ENCODE results near the gene ARVCF.

ARVCF gene

DNA sequence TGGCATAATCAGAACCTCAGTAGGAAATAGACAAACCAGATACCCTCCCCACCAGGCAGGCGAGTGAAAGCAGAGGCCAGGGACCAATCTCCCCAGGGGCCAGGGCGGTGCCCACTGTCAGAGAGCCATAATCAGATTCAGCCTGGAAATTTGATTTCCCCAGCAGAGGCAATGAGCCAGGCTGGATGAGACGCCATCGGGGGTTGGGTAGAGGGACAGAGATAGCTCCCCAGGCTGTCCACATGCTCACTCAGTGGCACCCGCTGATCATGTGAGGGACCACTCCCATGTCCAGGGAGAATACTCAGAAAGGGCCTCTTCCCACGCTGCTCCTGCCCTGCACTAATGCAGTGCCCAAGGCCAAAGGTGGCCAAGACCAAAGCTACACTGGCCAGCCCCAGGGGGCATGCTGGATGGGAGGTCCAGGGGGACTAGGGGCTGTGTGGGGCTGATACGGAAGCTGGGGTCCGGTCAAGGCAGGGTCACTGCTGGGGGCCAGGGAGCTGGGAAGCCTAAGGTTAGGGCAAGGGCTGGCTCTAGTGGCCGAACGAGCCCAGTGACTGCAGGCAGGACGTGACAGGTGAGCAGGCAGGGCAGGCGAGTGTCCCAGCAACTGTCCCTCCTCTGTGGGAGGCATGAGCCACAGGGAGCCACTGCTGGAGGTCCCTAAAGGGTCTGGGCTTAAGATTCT, 19.8 kb downstream of the ARVCF start:
- no peak overlapping the region for H3K4me2 ChIP-seq (ENCODE audit: low read length)
- H4K91ac ChIP-seq (ENCODE audit: low read depth, low read length) = no peak overlapping the region
- H2BK120ac ChIP-seq (ENCODE audit: insufficient read depth, low read length, poor library complexity) = no peak overlapping the region
- no peak overlapping the region for H3K4me3 ChIP-seq (ENCODE audit: low read depth, low read length)
- no peak overlapping the region for H3K18ac ChIP-seq (ENCODE audit: low read length)
- no peak overlapping the region for H3K4ac ChIP-seq (ENCODE audit: low read depth, low read length)
- no peak overlapping the region for H4K8ac ChIP-seq (ENCODE audit: low read depth, low read length)
- H3K36me3 ChIP-seq (ENCODE audit: control insufficient read depth in 1 of 2, insufficient read depth in 2 of 2, low read length in 2 of 2) = no peaks in the 10 kb centered on the region
- H3K9me3 ChIP-seq (ENCODE audit: insufficient read depth, low read depth, low read length) = peaks cover 2% of the 10 kb centered on the region
- no peak overlapping the region for H2AK5ac ChIP-seq (ENCODE audit: low read length)
- no peak overlapping the region for H3K14ac ChIP-seq (ENCODE audit: low read length)
- no peak overlapping the region for H4K12ac ChIP-seq (ENCODE audit: low read depth, low read length)
- no peak overlapping the region for H3K27ac ChIP-seq (ENCODE audit: low read depth, low read length)
- H3K9ac ChIP-seq (ENCODE audit: low read length) = no peak overlapping the region
- no peak overlapping the region for H2AFZ ChIP-seq (ENCODE audit: insufficient read depth, low read length, poor library complexity)
- no peak overlapping the region for H2BK12ac ChIP-seq (ENCODE audit: low read length)
- H3K4me1 ChIP-seq (ENCODE audit: control insufficient read depth in 1 of 2, insufficient read depth in 2 of 2, low read length in 2 of 2) = peaks cover 0 to 2% of the 10 kb centered on the region in 2 experiments
- WGBS (ENCODE audit: extremely low coverage, insufficient coverage, insufficient read length) = no CpG with 5 or more reads among the region's 12 CpGs
- H3K79me1 ChIP-seq (ENCODE audit: low read length) = no peaks in the 10 kb centered on the region
- DNase-seq = no peak
- no peaks in the 10 kb centered on the region for H3K27me3 ChIP-seq (ENCODE audit: insufficient read depth, low read length)
- no peaks in the 10 kb centered on the region for H3K79me2 ChIP-seq (ENCODE audit: control insufficient read depth, insufficient read depth, low read length, poor library complexity)
- H3K23ac ChIP-seq (ENCODE audit: low read length) = no peak overlapping the region
- H2BK5ac ChIP-seq (ENCODE audit: low read depth, low read length, poor library complexity) = no peak overlapping the region

DNA sequence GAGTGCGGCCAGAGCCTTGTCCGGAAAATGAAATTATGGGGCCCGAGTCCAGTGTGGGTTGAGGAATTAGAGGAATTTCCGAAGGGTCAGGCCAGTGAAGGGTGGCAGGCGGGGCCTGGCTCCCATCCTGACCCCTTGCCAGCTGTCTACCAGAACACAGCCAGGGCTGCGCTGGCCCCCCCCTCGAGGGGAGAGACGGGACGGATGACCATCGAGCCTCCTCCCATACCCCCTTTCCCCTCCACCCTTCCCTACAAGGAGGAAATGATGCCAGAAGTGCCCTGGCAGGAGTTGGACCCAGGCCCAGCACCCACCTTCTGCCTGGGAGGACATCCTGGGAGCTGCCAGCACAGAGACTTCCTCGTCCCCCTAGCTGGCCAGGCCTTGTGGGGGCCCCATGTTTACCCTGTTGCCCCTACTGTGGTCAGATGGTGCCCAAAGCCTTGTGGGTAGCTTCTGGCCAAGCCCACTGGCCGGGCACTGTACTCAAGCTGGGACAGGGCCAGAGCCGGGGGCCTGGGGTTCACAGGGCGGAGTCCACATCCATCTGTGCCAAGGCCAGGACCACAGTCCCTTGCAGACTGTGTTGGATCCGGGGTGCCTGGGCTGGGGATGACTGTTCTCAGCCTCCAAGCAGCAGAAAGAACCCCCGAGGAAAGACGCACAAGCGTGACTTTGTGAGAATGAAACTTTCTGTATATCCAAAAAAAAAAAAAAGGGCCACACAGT, 20.8 kb downstream of the ARVCF start:
- Histone ChIP-seq H3K23ac (ENCODE audit: low read length) (no peak overlapping the region), H2BK5ac (ENCODE audit: low read depth, low read length, poor library complexity) (no peak overlapping the region), H3K4me2 (ENCODE audit: low read length) (no peak overlapping the region), H2AFZ (ENCODE audit: insufficient read depth, low read length, poor library complexity) (no peak overlapping the region), H3K4me3 (ENCODE audit: low read depth, low read length) (no peak overlapping the region), H2BK120ac (ENCODE audit: insufficient read depth, low read length, poor library complexity) (no peak overlapping the region), H3K79me2 (ENCODE audit: control insufficient read depth, insufficient read depth, low read length, poor library complexity) (no peaks in the 10 kb centered on the region), H4K91ac (ENCODE audit: low read depth, low read length) (no peak overlapping the region), H3K4ac (ENCODE audit: low read depth, low read length) (no peak overlapping the region), H3K9me3 (ENCODE audit: insufficient read depth, low read depth, low read length) (peaks cover 2% of the 10 kb centered on the region), H3K27ac (ENCODE audit: low read depth, low read length) (no peak overlapping the region), H3K18ac (ENCODE audit: low read length) (no peak overlapping the region), H3K36me3 (ENCODE audit: control insufficient read depth in 1 of 2, insufficient read depth in 2 of 2, low read length in 2 of 2) (no peaks in the 10 kb centered on the region), H2BK12ac (ENCODE audit: low read length) (no peak overlapping the region), H3K9ac (ENCODE audit: low read length) (no peak overlapping the region), H3K79me1 (ENCODE audit: low read length) (no peaks in the 10 kb centered on the region), H3K27me3 (ENCODE audit: insufficient read depth, low read length) (no peaks in the 10 kb centered on the region), H3K14ac (ENCODE audit: low read length) (no peak overlapping the region), H3K4me1 (ENCODE audit: control insufficient read depth in 1 of 2, insufficient read depth in 2 of 2, low read length in 2 of 2) (peaks cover 0 to 2% of the 10 kb centered on the region in 2 experiments), H2AK5ac (ENCODE audit: low read length) (no peak overlapping the region), H4K12ac (ENCODE audit: low read depth, low read length) (no peak overlapping the region), H4K8ac (ENCODE audit: low read depth, low read length) (no peak overlapping the region)
- no peak for DNase-seq
- no CpG with 5 or more reads among the region's 18 CpGs for WGBS (ENCODE audit: extremely low coverage, insufficient coverage, insufficient read length)

DNA sequence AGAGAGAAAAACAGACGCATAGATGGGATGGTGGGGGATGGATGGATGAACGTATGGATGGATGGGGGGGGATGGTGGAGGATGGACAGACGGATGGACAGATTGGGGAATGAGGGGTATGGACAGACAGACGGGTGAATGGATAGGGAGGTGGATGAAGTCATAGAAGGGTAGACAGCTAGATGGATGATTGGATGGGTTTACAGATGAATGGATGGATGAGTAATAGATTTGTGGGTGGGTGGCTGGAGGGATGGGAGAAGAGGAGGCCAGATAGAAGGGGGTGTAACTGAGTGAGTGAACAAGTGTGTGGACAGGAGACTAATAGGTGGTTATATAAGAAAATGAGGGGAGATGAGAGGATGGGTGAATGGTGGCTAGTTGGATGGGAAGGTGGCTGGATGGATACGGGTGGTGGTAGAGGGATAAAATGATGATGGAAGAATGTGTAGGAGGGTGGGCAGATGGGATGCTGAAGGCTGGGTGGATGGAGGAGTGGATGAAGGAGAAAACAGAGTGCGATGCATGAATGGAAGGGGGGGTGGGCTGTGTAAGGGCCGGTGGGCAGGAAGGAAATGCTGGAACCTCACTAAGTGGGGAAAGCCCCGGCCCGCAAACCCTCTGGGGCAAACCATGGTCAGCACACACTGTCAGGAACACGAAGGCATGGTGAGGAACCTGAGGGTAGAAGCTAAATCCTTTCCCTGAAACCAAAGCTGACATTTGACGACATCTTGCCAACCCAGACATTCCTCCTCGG, 21.6 kb downstream of the ARVCF start:
- Histone ChIP-seq H3K23ac (ENCODE audit: low read length) (no peak overlapping the region), H3K18ac (ENCODE audit: low read length) (no peak overlapping the region), H3K36me3 (ENCODE audit: control insufficient read depth in 1 of 2, insufficient read depth in 2 of 2, low read length in 2 of 2) (no peaks in the 10 kb centered on the region), H3K9me3 (ENCODE audit: insufficient read depth, low read depth, low read length) (peaks cover 2% of the 10 kb centered on the region), H4K8ac (ENCODE audit: low read depth, low read length) (no peak overlapping the region), H3K79me1 (ENCODE audit: low read length) (no peaks in the 10 kb centered on the region), H3K79me2 (ENCODE audit: control insufficient read depth, insufficient read depth, low read length, poor library complexity) (no peaks in the 10 kb centered on the region), H3K4me3 (ENCODE audit: low read depth, low read length) (peak overlapping the region; percentile 62), H4K12ac (ENCODE audit: low read depth, low read length) (no peak overlapping the region), H3K4me2 (ENCODE audit: low read length) (no peak overlapping the region), H2BK12ac (ENCODE audit: low read length) (no peak overlapping the region), H3K14ac (ENCODE audit: low read length) (no peak overlapping the region), H3K9ac (ENCODE audit: low read length) (no peak overlapping the region), H3K27ac (ENCODE audit: low read depth, low read length) (no peak overlapping the region), H3K4me1 (ENCODE audit: control insufficient read depth in 1 of 2, insufficient read depth in 2 of 2, low read length in 2 of 2) (peaks cover 0 to 2% of the 10 kb centered on the region in 2 experiments), H3K27me3 (ENCODE audit: insufficient read depth, low read length) (no peaks in the 10 kb centered on the region), H2AK5ac (ENCODE audit: low read length) (no peak overlapping the region), H3K4ac (ENCODE audit: low read depth, low read length) (no peak overlapping the region), H2BK120ac (ENCODE audit: insufficient read depth, low read length, poor library complexity) (no peak overlapping the region), H2BK5ac (ENCODE audit: low read depth, low read length, poor library complexity) (no peak overlapping the region), H4K91ac (ENCODE audit: low read depth, low read length) (no peak overlapping the region), H2AFZ (ENCODE audit: insufficient read depth, low read length, poor library complexity) (no peak overlapping the region)
- WGBS (ENCODE audit: extremely low coverage, insufficient coverage, insufficient read length) = 100% methylated on average over 4 of the region's 12 CpGs
- no peak for DNase-seq

DNA sequence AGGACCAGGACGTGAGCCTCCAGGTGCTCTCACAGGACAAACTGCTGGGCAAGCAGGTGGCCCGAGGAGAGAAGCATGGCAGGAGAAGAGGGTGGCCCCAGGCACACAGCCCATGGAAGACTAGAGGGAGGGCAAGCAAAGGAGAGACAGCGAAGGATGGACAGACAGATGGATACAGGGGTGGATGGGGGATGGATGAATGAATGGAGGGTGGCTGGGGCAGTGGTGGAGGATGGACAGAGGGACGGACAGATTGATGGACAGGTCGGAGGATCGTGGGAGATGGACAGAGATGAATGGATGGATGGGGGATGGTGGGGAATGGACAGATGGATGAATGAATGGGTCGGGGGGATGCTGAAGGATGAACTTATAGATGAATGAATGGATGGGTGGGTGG, 22.7 kb downstream of the ARVCF start:
- Histone ChIP-seq H2BK5ac (ENCODE audit: low read depth, low read length, poor library complexity) (no peak overlapping the region), H2AK5ac (ENCODE audit: low read length) (no peak overlapping the region), H2BK120ac (ENCODE audit: insufficient read depth, low read length, poor library complexity) (no peak overlapping the region), H3K4me2 (ENCODE audit: low read length) (no peak overlapping the region), H3K9ac (ENCODE audit: low read length) (no peak overlapping the region), H3K79me1 (ENCODE audit: low read length) (no peaks in the 10 kb centered on the region), H3K23ac (ENCODE audit: low read length) (no peak overlapping the region), H4K12ac (ENCODE audit: low read depth, low read length) (no peak overlapping the region), H3K4me3 (ENCODE audit: low read depth, low read length) (no peak overlapping the region), H3K36me3 (ENCODE audit: control insufficient read depth in 1 of 2, insufficient read depth in 2 of 2, low read length in 2 of 2) (no peaks in the 10 kb centered on the region), H3K14ac (ENCODE audit: low read length) (no peak overlapping the region), H2BK12ac (ENCODE audit: low read length) (no peak overlapping the region), H3K27me3 (ENCODE audit: insufficient read depth, low read length) (no peaks in the 10 kb centered on the region), H3K9me3 (ENCODE audit: insufficient read depth, low read depth, low read length) (peaks cover 2% of the 10 kb centered on the region), H3K4me1 (ENCODE audit: control insufficient read depth in 1 of 2, insufficient read depth in 2 of 2, low read length in 2 of 2) (peaks cover 0 to 2% of the 10 kb centered on the region in 2 experiments), H2AFZ (ENCODE audit: insufficient read depth, low read length, poor library complexity) (no peak overlapping the region), H4K8ac (ENCODE audit: low read depth, low read length) (no peak overlapping the region), H3K27ac (ENCODE audit: low read depth, low read length) (no peak overlapping the region), H4K91ac (ENCODE audit: low read depth, low read length) (no peak overlapping the region), H3K18ac (ENCODE audit: low read length) (no peak overlapping the region), H3K4ac (ENCODE audit: low read depth, low read length) (no peak overlapping the region), H3K79me2 (ENCODE audit: control insufficient read depth, insufficient read depth, low read length, poor library complexity) (no peaks in the 10 kb centered on the region)
- no peak for DNase-seq
- WGBS (ENCODE audit: extremely low coverage, insufficient coverage, insufficient read length) = no CpG with 5 or more reads among the region's 7 CpGs
